NB4 (cell line): ENCODE measurements around the gene AP1M1.

Experiments used
- DNase-seq: peaks from one replicate; pipeline ENCODE4 v3.0.0; 2010; ENCODE audit warnings: low read depth
- H3K4me3 ChIP-seq: one replicate; pipeline ENCODE4 v1.5.1; 2011; ENCODE audit warnings: mild to moderate bottlenecking, low read depth, low read length, moderate library complexity
- MAX ChIP-seq: IDR thresholded peaks from 2 replicates; pipeline ENCODE4 v1.6.1; 2011; ENCODE audit warnings: low read depth, low read length
- MYC ChIP-seq: IDR thresholded peaks from 2 replicates; pipeline ENCODE4 v1.6.1; 2011; ENCODE audit warnings: low read depth, low read length
- POLR2A ChIP-seq: IDR thresholded peaks from 2 replicates; pipeline ENCODE4 v1.6.1; 2011; ENCODE audit warnings: mild to moderate bottlenecking; ENCODE audit not compliant: insufficient read length; ENCODE audit errors: extremely low read depth
- TF ChIP-seq, protein P1 (sequence below): IDR thresholded peaks from one replicate; pipeline ENCODE4 v1.5.1; 2012; ENCODE audit warnings: low read depth, low read length

The AP1M1 gene

GRCh38 chr19:16204005-16204294 lies 6.2 kb downstream of the AP1M1 start:
- TF ChIP-seq, protein P1, sequence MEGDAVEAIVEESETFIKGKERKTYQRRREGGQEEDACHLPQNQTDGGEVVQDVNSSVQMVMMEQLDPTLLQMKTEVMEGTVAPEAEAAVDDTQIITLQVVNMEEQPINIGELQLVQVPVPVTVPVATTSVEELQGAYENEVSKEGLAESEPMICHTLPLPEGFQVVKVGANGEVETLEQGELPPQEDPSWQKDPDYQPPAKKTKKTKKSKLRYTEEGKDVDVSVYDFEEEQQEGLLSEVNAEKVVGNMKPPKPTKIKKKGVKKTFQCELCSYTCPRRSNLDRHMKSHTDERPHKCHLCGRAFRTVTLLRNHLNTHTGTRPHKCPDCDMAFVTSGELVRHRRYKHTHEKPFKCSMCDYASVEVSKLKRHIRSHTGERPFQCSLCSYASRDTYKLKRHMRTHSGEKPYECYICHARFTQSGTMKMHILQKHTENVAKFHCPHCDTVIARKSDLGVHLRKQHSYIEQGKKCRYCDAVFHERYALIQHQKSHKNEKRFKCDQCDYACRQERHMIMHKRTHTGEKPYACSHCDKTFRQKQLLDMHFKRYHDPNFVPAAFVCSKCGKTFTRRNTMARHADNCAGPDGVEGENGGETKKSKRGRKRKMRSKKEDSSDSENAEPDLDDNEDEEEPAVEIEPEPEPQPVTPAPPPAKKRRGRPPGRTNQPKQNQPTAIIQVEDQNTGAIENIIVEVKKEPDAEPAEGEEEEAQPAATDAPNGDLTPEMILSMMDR, result no peak
- TF ChIP-seq MYC, result no peak
- TF ChIP-seq POLR2A, result no peak
- TF ChIP-seq MAX, result no peak
- DNase-seq, result no peak
- no peak overlapping the region for H3K4me3 ChIP-seq

- no peak for DNase-seq
- no peak for TF ChIP-seq MYC
- TF ChIP-seq, protein P1, result no peak
- no peak for TF ChIP-seq POLR2A
- no peak for TF ChIP-seq MAX
- no peak overlapping the region for H3K4me3 ChIP-seq
These were observed 7.7 kb downstream of the AP1M1 start for GRCh38 chr19:16205205-16206045.

GRCh38 chr19:16206046-16206605 lies 8.4 kb downstream of the AP1M1 start:
- TF ChIP-seq POLR2A, result no peak
- no peak for TF ChIP-seq MYC
- TF ChIP-seq, protein P1, result no peak
- TF ChIP-seq MAX, result no peak
- no peak overlapping the region for H3K4me3 ChIP-seq

GRCh38 chr19:16206637-16207036 lies 8.9 kb downstream of the AP1M1 start:
- no peak for DNase-seq
- TF ChIP-seq MYC (no peak), POLR2A (no peak), MAX (no peak)
- H3K4me3 ChIP-seq, result no peak overlapping the region

More at GRCh38 chr19:16206046-16206605, 8.4 kb downstream of the AP1M1 start:
- DNase-seq, result no peak

GRCh38 chr19:16207063-16207462 lies 9.4 kb downstream of the AP1M1 start:
- DNase-seq, result no peak
- TF ChIP-seq MAX (no peak), MYC (no peak), POLR2A (no peak)
- TF ChIP-seq, protein P1, result no peak

DNA sequence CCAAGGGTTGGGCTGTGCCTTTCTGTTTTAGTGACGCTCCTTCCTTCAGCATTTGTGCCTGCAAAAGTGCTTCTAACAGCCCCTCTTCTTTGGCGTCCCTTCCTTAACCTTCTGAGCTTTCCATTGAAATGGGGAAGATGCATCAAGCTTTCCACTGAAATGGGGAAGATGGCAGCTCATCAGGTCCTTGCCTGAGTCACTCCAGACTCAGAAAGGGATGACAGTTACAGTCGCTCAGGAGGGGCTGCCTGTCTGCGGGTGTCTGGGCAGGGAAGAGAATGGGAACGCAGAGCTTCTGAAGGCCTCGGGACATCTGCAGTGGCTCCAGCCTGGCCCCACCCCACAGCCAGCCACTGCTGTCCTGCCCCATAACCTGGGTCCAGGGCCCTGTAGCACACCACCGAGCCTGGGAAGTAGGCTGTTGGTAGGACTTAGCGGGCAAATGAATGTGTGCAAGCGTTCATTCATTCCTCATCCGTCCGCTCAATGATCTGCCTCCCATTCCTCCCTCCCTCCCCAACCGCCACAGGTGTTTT lies 9.8 kb downstream of the AP1M1 start:
- DNase-seq, result no peak
- TF ChIP-seq POLR2A (no peak), MAX (no peak), MYC (no peak)
- TF ChIP-seq, protein P1, result no peak
- H3K4me3 ChIP-seq, result no peak overlapping the region

More at GRCh38 chr19:16207063-16207462, 9.4 kb downstream of the AP1M1 start:
- H3K4me3 ChIP-seq, result no peak overlapping the region
